DND-41 (cell line): Measurements from ENCODE around the gene KCTD19.

Source experiments
- CTCF ChIP-seq: IDR thresholded peaks from 2 replicates; pipeline ENCODE4 v1.5.1; 2012; ENCODE audit warnings: borderline replicate concordance, low read length, moderate library complexity, mild to moderate bottlenecking; ENCODE audit not compliant: poor library complexity, severe bottlenecking; ENCODE audit errors: extremely low read depth
- EZH2 ChIP-seq: IDR thresholded peaks from 3 replicates; pipeline ENCODE4 v1.6.1; 2012; ENCODE audit warnings: borderline replicate concordance, low read depth, mild to moderate bottlenecking, moderate library complexity, low read length, inconsistent platforms; ENCODE audit not compliant: severe bottlenecking

- TF ChIP-seq CTCF, result no peak
- TF ChIP-seq EZH2, result no peak
Measured at GRCh38 chr16:67294938-67295361, 31.6 kb downstream of the KCTD19 start.
